Neural crest cell (in vitro differentiated cells): ENCODE results near the gene LIPA. TPM values are rescaled to one million over a fixed set of nuclear protein-coding genes. Genes with fewer than 3 reads are reported as not detected.

Experiments
- DNase-seq: peaks from one replicate; pipeline ENCODE4 v3.0.0; 2021; ENCODE audit warnings: low read depth, mixed read lengths, low spot score
- H3K27ac Mint-ChIP-seq: one replicate; pipeline ENCODE4 v1.8.0; 2021; ENCODE audit warnings: mild to moderate bottlenecking, mixed read lengths; ENCODE audit not compliant: unreplicated experiment
- H3K27me3 Mint-ChIP-seq: 2 replicates; pipeline ENCODE4 v1.8.0; 2021; ENCODE audit warnings: low read depth, mild to moderate bottlenecking, mixed read lengths
- H3K36me3 Mint-ChIP-seq: 2 replicates; pipeline ENCODE4 v1.8.0; 2021; ENCODE audit warnings: low read depth, mild to moderate bottlenecking, mixed read lengths
- H3K4me1 Mint-ChIP-seq: 2 replicates; pipeline ENCODE4 v1.8.0; 2021; ENCODE audit warnings: mixed read lengths
- H3K4me3 Mint-ChIP-seq: one replicate; pipeline ENCODE4 v1.8.0; 2021; ENCODE audit warnings: mild to moderate bottlenecking, mixed read lengths
- H3K9me3 Mint-ChIP-seq: 2 replicates; pipeline ENCODE4 v1.8.0; 2021; ENCODE audit warnings: mixed read lengths
- CTCF ChIP-seq: fragments of 200-600 bp; sonication (generic); conservative IDR thresholded peaks from 2 replicates; pipeline ENCODE4 v1.5.0; 2021; ENCODE audit warnings: antibody characterized with exemption, mild to moderate bottlenecking
- total RNA-seq: library from RNA; stranded (reverse); gene quantifications from 2 replicates; pipeline ENCODE4 v1.2.1, GENCODE V29; 2021

LIPA gene
- total RNA-seq, 1 donor from 2014 or later: 38.1 TPM

GRCh38 chr10:89262086-89263051 lies 10.8 kb upstream of the LIPA start:
- peaks cover 24% of the 10 kb centered on the region for H3K4me1 Mint-ChIP-seq
- no peak for DNase-seq
- no peak overlapping the region for H3K4me3 Mint-ChIP-seq
- peaks cover 5% of the 10 kb centered on the region for H3K27me3 Mint-ChIP-seq
- H3K9me3 Mint-ChIP-seq: no peaks in the 10 kb centered on the region
- no peak overlapping the region for H3K27ac Mint-ChIP-seq
- no peak for TF ChIP-seq CTCF
- H3K36me3 Mint-ChIP-seq: no peaks in the 10 kb centered on the region

GRCh38 chr10:89258881-89259280 lies 7.3 kb upstream of the LIPA start:
- Mint-ChIP-seq H3K27me3 (peaks cover 6% of the 10 kb centered on the region), H3K4me3 (no peak overlapping the region), H3K4me1 (peaks cover 21% of the 10 kb centered on the region), H3K27ac (no peak overlapping the region), H3K36me3 (peaks cover 6% of the 10 kb centered on the region), H3K9me3 (peaks cover 6% of the 10 kb centered on the region)
- no peak for TF ChIP-seq CTCF
- DNase-seq: no peak

GRCh38 chr10:89257581-89257980 lies 6.0 kb upstream of the LIPA start:
- peaks cover 15% of the 10 kb centered on the region for H3K4me1 Mint-ChIP-seq
- TF ChIP-seq CTCF: no peak
- H3K4me3 Mint-ChIP-seq: no peak overlapping the region
- no peak overlapping the region for H3K27ac Mint-ChIP-seq
- peaks cover 6% of the 10 kb centered on the region for H3K27me3 Mint-ChIP-seq
- DNase-seq: no peak
- H3K9me3 Mint-ChIP-seq: peaks cover 8% of the 10 kb centered on the region
- H3K36me3 Mint-ChIP-seq: peaks cover 9% of the 10 kb centered on the region

- no peak for TF ChIP-seq CTCF
- no peak for DNase-seq
- Mint-ChIP-seq H3K36me3 (peaks cover 13% of the 10 kb centered on the region), H3K4me1 (peaks cover 9% of the 10 kb centered on the region), H3K27me3 (peaks cover 6% of the 10 kb centered on the region), H3K4me3 (no peak overlapping the region), H3K27ac (no peak overlapping the region), H3K9me3 (peaks cover 8% of the 10 kb centered on the region)
Measured at GRCh38 chr10:89256962-89257361, 5.4 kb upstream of the LIPA start.

GRCh38 chr10:89256340-89256739 lies 4.8 kb upstream of the LIPA start:
- no peak for DNase-seq
- H3K27me3 Mint-ChIP-seq: peaks cover 6% of the 10 kb centered on the region
- no peak overlapping the region for H3K4me3 Mint-ChIP-seq
- H3K9me3 Mint-ChIP-seq: peaks cover 8% of the 10 kb centered on the region
- H3K27ac Mint-ChIP-seq: no peak overlapping the region
- peaks cover 13% of the 10 kb centered on the region for H3K36me3 Mint-ChIP-seq
- TF ChIP-seq CTCF: no peak
- peaks cover 5% of the 10 kb centered on the region for H3K4me1 Mint-ChIP-seq
